22Rv1 (cell line): Measurements from ENCODE around the gene KIAA0513.

Source experiments
- H3K27ac ChIP-seq: fragments of 450-650 bp; 2 replicates; pipeline ENCODE4 v1.5.1; 2017
- CTCF ChIP-seq: fragments of 450-650 bp; IDR thresholded peaks from 2 replicates; pipeline ENCODE4 v1.5.1; 2017; ENCODE audit warnings: mild to moderate bottlenecking
- ZFX ChIP-seq: fragments of 450-650 bp; IDR thresholded peaks from 2 replicates; pipeline ENCODE4 v1.6.1; 2017; ENCODE audit warnings: antibody characterized with exemption, borderline replicate concordance

KIAA0513 gene

GRCh38 chr16:84988328-84989080, 39.1 kb upstream of the KIAA0513 start:
- H3K27ac ChIP-seq = no peak overlapping the region
- TF ChIP-seq ZFX = no peak

- no peak overlapping the region for H3K27ac ChIP-seq
- no peak for TF ChIP-seq ZFX
These were observed 37.6 kb upstream of the KIAA0513 start for GRCh38 chr16:84989749-84990620.

DNA sequence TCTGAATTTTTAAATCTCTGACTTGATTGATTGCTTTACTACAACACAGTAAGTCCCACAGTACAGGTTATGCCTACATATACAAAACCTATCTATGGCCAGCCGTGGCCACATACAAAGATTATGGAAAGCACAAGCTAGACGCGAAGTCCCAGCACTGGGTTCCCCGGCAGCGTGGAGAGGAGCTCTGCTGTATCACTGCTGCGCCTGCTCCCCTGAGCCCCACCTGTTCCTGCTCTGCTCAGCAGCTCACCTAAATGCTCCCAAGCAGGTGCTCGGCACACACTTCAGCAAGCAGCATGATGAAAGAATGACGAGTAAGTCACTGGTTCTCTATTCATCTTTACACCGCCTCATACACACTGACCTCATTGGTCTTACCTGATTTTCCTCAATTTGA, 36.8 kb upstream of the KIAA0513 start:
- H3K27ac ChIP-seq = no peak overlapping the region
- TF ChIP-seq ZFX (no peak), CTCF (no peak)

GRCh38 chr16:84992717-84993075, 34.9 kb upstream of the KIAA0513 start:
- no peak overlapping the region for H3K27ac ChIP-seq

DNA sequence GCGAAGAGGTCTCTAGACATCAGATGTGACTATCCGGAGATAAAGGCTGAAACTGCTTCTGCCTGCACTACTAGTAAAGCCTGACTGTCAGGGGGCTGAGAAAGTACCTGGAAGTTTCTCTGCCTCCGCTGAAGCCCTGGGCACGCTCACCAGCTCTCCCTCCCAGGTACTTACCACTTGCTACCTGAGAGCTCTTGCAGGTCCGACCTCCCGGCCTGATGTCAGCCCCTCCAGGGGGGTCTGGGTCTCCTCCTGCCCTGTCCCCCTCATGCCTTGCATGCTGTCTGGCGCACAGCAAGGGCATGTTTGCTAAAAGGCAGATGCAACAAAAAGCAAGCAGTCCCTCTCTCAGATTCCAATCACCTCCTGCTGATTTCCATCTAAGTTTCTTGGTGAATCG, 33.7 kb upstream of the KIAA0513 start:
- peak overlapping the region; percentile 75 for H3K27ac ChIP-seq
- TF ChIP-seq ZFX = no peak
- no peak for TF ChIP-seq CTCF

More at GRCh38 chr16:84992717-84993075, 34.9 kb upstream of the KIAA0513 start:
- no peak for TF ChIP-seq ZFX
- TF ChIP-seq CTCF = no peak

DNA sequence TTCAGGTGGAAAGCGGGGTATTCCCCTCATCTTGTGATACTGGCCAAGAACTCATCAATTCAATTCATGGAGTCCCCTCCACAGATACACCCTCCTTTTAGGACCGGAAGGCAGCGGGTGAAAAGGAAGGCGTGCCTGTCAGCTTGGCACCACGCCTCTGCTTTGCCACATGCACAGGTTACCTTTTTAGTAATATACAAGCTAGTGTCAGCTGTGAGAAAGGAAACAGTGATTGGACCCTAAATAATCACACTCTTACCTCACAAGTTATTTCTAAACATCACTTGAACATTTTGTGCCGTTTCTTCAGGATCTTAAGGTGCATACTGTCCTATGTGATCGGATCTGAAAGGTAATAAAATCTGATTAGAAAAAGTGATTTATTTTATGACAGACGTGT, 31.9 kb upstream of the KIAA0513 start:
- peak overlapping the region; percentile 75 for H3K27ac ChIP-seq
- no peak for TF ChIP-seq CTCF
- no peak for TF ChIP-seq ZFX

DNA sequence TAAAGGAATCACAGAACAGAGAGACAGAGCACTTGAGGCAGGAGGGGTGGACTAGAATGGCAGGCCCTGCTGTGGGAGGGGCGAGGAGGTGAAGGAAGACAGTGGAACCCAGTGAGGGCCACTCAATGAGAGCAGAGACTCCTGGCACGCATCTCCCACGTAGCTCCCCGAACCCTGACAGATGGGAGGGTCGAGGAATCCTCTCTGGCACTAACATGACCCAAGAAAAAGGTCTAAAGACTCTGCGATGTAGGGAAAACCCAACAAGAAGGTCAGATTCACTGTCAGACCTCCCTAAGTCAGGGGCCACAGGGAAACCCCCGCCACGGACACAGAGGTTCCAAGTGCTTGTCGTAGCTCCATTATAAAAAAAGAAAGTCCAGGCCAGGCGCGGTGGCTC, 31.2 kb upstream of the KIAA0513 start:
- peak overlapping the region; percentile 75; the same call in 1 of the 2 replicates for H3K27ac ChIP-seq
- TF ChIP-seq CTCF (no peak), ZFX (no peak)

DNA sequence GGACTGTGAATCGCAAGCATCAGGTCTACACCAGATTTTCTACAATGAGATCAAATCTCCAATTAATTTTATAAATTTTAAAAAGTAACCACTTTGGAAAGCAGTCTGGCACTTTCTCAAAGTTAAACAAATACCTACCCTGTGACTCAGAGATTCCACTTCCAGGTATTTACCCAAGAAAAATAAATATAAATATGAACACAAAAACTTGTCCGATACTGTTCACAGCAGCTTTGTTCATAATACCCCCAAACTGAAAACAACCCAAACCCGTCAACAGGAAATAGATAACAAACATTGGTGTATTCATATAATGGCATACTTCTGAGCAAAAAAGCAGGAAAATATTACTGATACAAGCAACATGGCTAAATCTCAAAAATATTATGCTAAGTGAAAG, 28.4 kb upstream of the KIAA0513 start:
- H3K27ac ChIP-seq = peak overlapping the region; percentile 73
- TF ChIP-seq ZFX (no peak), CTCF (no peak)
